Stimulated activated CD4-positive, alpha-beta T cell treated with anti-CD3 and anti-CD28 coated beads, TNF-alpha, amount 100 ng/mL, for 24 hours (primary cell): ENCODE results near the gene PALS1.
"Not testable (repeated sequence)": the region's sequence is repeated elsewhere in the genome, so short reads cannot be mapped to it uniquely, and the experiment has no call there.

Experiments used
- DNase-seq, 3 experiments: peaks; one replicate each; pipeline ENCODE4 v3.0.0-alpha.2; 2020; ENCODE audit warnings: low read depth in 3 of 3

The PALS1 gene

DNA sequence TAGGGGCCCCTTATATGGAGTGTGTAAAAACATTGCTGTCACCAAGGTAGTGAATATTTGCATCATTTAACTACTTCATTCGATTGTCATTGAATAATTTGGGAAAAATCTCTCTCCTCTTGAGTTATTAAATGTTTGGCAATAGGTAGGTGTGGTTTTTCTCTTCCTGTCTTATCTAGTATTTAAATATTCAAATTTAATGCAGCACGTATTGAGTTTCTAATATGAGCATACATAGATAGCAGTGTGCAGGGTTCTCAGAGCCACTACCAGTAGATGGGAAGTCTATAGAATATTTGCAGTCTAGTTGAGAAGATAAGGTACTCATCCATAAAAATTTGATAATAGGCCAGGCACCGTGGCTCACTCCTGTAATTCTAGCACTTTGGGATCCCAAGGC lies 16.7 kb downstream of the PALS1 start:
- DNase-seq = no peak

DNA sequence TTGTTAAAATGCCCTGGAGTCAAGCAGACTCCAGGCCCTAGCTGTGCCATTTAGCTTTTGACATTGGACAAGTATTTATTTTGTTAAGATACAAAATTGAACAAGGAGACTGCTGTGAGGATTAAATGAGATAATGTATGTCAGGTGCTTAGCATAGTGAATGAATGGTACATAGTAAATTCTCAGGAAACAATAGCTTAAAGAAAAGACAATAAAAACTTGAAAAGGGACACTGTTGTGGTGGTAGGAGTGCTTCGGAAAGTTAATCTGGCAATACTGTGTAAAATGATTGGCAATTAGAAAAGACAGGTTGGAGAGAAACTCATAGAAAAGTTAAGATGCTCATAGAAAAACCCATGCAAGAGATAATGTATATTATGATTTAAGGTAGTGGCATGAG lies 19.7 kb downstream of the PALS1 start:
- DNase-seq = no peak

DNA sequence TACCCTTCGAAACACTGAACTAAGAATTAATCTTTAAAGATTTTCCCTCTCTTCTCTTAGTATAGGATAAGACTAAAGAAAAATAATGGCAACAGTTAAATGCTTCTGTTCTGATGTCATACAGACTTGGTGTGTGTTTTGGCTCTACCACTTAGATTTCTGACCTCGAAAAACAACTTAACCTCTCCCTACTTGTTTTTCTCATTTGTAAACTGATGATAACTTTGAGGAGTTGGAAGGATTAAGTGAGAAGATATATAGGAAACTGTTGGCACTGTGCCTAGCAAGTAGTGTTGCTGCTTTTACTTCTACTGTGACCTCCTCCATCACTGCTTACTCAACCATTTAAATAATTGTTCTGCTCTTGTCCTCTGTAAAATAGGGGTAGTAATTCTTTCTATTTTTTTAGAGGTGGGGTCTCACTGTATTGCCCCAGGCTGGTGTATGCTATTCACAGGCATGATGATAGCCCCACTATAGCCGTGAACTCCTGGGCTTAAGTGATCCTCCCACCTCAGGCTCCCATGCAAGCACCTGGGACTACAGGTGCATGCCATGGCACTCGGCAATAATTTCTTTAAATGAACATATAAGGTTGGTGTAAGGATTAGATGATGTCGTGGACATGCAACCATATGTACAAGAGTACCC lies 22.4 kb downstream of the PALS1 start:
- no peak for DNase-seq

DNA sequence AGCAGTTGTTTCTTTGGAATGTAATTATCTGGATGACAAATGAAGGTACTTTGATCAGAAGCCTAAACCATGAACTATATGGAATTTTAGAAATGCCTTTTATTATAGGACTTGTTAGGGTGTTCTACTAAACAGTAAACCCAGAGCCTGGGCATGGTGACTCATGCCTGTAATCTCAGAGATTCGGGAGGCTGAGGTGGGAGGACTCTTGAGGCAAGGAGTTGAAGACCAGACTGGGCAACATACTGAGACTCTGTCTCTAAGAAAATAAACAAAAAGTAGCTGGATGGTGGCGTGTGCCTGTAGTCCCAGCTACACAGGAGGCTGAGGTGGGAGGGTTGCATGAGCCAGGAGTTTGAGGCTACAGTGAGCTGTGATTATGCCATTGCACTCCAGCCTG lies 23.9 kb downstream of the PALS1 start:
- DNase-seq = no peak

DNA sequence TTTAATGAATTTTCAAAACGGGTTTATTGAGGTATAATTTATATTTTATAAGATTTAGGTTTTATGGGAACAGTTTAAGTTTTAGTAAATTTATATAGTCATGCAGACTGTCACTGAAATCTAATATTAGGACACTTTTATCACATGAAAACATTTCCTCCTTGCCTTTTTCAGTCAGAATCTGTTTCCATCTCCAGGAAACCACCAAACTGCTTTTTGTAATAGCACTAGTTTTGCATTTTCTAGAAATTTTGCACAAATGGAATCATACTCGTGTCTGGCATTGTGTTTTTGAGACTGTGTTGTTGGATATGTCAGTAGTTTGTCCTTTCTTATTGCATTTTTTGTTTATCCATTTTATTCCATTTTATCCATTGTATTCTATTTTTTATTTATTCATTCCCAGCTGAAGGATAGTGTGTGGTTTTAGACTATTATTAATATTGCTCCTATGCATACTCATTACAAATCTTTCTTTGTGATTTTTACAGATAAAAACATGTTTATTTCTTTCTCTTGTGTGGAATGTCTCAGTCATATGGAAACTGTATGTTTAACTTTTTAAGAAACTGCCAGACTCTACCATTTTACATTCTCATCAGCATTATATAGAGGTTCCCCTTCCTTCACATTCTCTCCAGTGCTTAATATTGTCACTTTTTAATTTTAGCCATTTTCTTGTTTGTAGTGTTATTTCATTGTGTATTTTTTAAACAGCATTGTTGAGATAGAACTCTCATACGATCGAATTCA lies 26.5 kb downstream of the PALS1 start:
- no peak for DNase-seq

DNA sequence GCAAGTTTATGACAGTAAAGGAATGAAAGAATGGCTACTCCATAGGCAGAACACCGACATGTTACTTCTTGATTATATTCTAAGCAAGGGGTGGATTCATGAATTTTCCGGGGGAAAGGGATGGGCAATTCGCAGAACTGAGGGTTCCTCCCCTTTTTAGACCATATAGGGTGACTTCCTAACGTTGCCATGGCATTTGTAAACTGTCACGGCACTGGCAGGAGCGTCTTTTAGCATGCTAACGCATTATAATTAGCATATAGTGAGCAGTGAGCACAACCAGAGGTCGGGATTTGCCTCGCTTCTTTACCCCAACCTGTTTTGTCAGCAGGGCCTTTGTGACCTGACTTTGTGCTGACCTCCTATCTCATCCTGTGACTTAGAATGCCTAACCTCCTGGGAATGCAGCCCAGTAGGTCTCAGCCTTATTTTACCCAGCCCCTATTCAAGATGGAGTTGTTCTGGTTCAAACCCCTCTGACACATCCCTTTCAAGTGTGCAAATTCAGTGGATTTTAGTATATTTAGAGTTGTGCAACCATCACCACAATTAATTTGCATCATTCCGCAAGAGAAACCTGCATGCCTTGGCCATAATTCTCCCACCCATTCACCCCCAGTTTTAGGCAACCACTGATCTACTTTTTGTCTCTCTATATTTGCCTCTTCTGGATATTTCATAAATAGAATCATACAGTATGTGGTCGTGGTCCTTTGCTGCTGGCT lies 27.4 kb downstream of the PALS1 start:
- no peak for DNase-seq

DNA sequence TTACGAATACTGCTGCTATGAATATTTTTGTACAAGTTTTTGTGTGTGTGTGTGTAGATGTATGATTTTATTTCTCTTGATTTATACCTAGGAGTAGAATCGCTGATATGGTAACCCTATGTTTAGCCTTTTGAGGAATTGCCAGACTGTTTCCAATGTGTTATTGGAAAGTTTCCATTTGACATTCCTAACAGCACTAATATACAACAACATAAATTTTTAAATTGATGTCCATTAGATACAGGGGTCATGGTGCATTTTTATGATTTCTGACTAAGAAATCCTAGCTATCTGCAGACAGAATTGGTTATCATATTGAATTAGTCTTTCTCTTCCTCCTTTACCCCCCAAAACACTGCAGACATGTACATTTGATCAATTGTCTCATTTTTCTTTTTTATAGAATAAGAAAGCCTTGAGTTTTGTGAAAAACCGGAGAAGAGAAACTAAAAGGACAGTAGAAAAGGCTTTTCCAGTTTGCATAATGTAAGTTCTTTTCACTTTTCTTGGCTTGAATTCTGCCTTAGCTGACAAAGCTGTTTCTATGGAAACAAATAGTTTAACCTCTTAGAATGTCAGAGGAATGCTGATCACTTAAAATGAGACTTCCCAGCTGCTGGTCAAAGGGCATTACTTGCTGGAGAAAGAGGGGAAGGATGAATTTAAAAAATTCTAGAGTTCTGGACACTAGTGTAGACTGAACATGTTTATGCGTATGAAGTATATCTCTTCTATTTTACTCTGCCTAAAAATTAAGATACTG lies 28.2 kb downstream of the PALS1 start:
- no peak for DNase-seq

DNA sequence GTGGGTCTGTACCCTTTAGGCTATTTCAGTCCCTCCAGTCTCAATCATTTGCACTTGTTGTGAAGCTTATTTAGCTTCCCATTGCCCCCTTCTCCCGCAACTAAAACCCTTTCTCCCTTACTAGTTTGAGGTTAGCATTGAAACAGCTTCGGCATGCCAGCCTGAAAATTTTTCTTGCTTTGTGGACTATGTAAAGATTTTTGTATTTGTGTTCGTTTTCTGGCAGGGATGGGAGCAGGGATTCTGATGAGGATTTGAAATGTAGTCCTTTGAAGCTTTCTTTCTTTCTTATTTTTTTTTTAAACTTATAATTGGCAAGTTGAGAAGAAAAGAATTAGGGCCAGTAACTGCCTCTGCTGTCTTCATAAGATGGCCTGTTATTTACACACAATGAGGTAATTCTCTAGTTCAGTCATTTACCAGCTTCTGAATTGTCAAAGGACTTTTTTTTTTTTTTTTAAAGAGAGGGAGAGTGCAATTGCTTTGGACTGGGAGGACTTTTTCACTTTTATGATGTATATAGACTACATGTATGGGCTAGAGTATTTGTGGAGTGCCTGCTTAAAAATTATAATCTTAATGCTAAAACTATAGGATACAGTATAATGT lies 29.0 kb downstream of the PALS1 start:
- no peak for DNase-seq

DNA sequence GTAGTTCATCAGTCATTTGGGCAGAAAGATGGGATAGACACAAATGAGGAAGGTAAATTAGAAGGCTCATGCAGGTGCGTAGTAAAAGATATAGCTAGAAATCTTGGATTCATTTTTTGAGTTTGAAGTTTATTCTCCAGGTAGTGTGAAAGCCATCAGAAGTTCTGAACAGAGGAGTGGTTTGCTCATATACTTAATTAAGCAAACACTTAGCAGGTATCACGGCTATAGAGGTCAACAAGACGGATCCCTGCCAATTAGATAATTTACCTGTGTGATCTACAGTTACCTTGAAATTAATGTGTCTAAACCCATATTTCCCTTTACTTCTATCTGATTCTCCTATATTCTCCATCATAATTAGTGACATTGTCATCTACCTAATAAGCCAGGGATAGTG lies 29.7 kb downstream of the PALS1 start:
- no peak for DNase-seq

DNA sequence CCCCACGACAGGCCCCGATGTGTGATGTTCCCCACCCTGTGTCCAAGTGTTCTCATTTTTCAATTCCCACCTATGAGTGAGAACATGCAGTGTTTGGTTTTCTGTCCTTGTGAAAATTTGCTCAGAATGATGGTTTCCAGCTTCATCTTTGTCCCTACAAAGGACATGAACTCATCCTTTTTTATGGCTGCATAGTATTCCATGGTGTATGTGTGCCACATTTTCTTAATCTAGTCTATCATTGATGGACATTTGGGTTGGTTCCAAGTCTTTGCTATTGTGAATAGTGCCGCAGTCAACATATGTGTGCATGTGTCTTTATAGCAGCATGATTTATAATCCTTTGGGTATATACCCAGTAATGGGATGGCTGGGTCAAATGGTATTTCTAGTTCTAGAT lies 32.0 kb downstream of the PALS1 start:
- not testable (repeated sequence) for DNase-seq

DNA sequence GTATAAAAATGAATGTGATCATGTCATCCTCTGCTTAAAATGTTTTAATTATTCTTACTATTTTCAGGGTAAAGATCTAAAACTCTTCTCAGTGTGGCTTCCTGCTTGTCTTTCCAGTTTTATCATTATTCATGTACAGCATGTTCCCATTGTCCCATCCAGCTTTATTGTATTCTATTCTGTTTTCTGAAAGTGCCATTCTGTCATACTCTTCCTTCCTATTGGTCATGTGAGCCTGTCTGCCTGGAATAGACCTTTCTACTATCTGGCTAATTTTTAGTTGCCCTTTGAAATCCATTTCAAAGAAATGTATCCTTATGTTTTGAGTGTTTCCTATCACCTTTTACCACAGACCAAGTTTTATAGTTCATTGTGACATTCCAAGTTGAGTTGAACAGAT lies 34.9 kb downstream of the PALS1 start:
- no peak for DNase-seq

DNA sequence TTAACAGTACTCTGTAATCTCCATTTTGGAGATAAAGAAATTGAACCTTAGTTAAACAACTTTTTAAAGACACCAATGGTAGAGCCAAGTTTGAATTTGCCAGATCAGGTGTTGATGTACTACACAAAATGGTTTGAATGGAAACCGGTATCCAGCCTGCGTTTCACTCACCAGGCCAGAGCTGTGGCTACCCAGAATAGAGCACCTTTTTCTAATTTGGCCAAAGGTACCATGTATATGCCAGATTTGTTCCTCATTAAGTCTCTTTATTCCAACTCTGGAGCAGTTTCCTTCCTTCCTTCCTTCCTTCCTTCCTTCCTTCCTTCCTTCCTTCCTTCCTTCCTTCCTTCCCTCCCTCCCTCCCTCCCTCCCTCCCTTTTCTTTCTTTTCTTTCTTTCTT lies 39.3 kb downstream of the PALS1 start:
- DNase-seq = no peak

DNA sequence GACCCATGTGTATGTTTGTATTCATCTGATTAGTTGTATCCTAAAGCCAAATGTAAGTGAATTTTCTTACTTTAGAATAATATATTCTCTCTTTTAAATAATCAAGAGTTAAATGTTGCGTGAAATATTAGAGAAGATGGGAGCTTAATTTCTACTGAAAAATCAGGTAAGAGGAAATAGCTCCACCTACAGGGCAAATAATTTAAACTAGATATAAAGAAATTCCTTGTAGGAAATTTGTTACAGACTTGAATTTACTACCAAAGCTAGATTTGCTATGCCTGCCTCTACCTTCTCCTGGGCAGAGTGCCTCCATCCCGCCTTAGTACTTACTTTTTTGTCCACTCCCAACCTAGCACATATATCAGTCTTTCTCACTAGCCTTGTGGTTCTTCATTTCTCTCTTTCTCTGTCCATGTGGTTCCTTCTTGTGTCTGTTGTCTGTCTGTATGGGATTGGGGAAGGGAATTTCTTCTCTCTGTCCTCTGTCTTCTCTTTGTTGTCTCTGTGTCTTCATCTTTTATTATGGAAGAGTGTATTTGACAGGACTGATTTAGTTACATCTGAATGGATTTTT lies 44.7 kb downstream of the PALS1 start:
- no peak for DNase-seq
